ENCODE measurements around the gene MYRIP.

Gene MYRIP

DNA sequence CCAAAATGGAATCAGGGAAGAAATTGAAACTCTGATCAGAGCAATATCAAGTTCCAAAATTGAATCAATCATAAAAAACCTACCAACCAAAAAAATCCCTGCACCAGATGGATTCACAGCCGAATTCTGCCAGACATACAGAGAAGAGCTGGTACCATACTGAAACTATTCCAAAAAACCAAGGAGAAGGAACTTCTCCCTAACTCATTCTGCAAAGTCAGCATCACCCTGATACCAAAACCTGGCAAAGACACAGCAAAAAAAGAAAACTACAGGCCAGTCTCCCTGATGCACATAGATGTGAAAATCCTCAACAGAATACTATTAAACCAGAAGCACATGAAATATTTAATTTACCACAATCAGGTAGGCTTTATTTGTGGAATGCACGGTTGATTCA lies 118.1 kb downstream of the MYRIP start:
- Mint-ChIP-seq H3K27me3 (ENCODE audit: low read depth) (no peaks in the 10 kb centered on the region), H3K27ac (no peak overlapping the region), H3K4me3 (no peak overlapping the region), H3K4me1 (no peaks in the 10 kb centered on the region), H3K36me3 (ENCODE audit: low read depth) (no peaks in the 10 kb centered on the region), H3K9me3 (peaks cover 20% of the 10 kb centered on the region)
- TF ChIP-seq, protein P1, sequence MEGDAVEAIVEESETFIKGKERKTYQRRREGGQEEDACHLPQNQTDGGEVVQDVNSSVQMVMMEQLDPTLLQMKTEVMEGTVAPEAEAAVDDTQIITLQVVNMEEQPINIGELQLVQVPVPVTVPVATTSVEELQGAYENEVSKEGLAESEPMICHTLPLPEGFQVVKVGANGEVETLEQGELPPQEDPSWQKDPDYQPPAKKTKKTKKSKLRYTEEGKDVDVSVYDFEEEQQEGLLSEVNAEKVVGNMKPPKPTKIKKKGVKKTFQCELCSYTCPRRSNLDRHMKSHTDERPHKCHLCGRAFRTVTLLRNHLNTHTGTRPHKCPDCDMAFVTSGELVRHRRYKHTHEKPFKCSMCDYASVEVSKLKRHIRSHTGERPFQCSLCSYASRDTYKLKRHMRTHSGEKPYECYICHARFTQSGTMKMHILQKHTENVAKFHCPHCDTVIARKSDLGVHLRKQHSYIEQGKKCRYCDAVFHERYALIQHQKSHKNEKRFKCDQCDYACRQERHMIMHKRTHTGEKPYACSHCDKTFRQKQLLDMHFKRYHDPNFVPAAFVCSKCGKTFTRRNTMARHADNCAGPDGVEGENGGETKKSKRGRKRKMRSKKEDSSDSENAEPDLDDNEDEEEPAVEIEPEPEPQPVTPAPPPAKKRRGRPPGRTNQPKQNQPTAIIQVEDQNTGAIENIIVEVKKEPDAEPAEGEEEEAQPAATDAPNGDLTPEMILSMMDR (IDR thresholded peaks at IDR 0.05; ENCODE audit: unreplicated experiment in 3 of 3), result no peak

DNA sequence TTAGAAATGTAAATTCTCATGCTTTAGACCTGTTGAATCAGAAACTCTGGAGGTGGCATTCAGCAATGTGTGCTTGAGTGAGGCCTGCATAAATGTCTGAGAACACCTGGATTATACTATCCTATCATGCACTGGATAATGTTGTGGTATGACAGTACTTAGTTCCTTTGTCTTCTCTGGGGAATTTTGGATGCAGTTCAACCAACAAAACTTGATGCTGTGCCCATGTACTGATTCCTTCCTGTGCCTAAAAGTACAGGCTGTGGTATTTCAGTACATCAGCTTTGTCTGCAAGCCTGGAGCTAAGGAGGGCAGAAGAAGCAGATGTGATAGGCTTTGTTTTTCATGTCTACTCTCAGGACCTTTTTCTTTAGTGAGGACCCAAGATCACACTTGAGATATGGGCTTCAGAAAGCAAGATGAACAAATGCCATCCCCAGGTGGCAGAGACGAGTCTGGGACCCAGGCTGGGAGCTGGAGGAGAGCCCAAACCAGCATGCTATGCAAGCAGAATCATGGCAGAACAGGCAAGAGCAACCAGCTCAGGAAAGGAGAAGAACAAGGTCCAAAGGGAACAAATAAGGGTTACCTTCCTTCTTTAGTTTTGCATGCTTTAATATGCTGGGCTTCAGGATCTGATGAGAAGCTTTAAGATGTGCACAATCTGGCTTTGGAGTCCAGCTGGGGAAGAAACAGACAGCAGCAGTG lies 124.7 kb downstream of the MYRIP start:
- Mint-ChIP-seq H3K4me3 (no peak overlapping the region), H3K9me3 (no peaks in the 10 kb centered on the region), H3K36me3 (ENCODE audit: low read depth) (no peaks in the 10 kb centered on the region), H3K27me3 (ENCODE audit: low read depth) (no peaks in the 10 kb centered on the region), H3K4me1 (no peaks in the 10 kb centered on the region), H3K27ac (no peak overlapping the region)
- TF ChIP-seq, protein P1 (IDR thresholded peaks at IDR 0.05; ENCODE audit: unreplicated experiment in 3 of 3), result no peak

DNA sequence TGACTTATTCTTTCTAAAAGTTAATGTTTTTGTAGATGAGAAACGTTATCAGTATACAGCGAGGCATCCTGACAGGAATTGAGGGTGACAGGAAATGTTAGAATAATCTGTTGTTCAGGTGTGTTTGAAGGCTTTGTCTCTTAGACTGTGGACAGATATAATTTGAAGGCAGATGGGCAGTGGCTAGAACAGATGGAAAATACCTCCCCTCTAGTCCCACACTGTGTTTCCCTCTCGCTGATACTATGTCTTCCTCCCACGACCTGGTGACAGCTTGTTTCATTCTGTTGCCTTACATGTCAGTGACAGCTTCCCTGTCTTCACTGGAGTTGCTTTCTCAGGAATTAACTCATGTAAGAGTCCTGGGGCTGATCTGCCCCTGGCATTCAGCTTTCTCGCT lies 125.3 kb downstream of the MYRIP start:
- no peaks in the 10 kb centered on the region for H3K4me1 Mint-ChIP-seq
- no peaks in the 10 kb centered on the region for H3K27me3 Mint-ChIP-seq (ENCODE audit: low read depth)
- H3K36me3 Mint-ChIP-seq (ENCODE audit: low read depth), result no peaks in the 10 kb centered on the region
- H3K4me3 Mint-ChIP-seq, result no peak overlapping the region
- no peaks in the 10 kb centered on the region for H3K9me3 Mint-ChIP-seq
- TF ChIP-seq, protein P1 (IDR thresholded peaks at IDR 0.05; ENCODE audit: unreplicated experiment in 3 of 3), result no peak
- peak overlapping the region in 1 of 3 experiments; percentile 16 for H3K27ac Mint-ChIP-seq

DNA sequence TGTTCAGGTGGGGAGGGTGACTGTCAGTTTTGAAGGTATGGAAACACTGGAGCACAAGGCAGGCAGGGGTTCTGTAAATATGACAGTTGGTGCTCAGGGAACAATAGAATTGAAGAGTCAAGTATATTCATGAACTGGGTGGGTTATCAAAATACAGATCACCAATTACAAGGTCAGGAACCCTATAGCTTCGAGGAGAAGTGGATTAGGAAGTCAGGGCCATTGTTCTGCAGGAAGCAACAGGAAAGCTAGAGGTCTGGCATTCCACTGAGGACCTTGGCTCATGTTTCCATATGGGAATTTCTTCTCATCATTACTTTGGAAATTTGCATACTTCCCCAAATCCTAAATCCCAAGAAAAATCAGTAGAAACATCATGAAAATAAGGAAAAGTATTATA lies 125.9 kb downstream of the MYRIP start:
- TF ChIP-seq, protein P1 (IDR thresholded peaks at IDR 0.05; ENCODE audit: unreplicated experiment in 3 of 3), result no peak
- peak overlapping the region in 1 of 3 experiments; percentile 16 for H3K27ac Mint-ChIP-seq
- H3K9me3 Mint-ChIP-seq, result no peaks in the 10 kb centered on the region
- H3K4me3 Mint-ChIP-seq, result no peak overlapping the region
- no peaks in the 10 kb centered on the region for H3K36me3 Mint-ChIP-seq (ENCODE audit: low read depth)
- H3K4me1 Mint-ChIP-seq, result no peaks in the 10 kb centered on the region
- H3K27me3 Mint-ChIP-seq (ENCODE audit: low read depth), result no peaks in the 10 kb centered on the region

DNA sequence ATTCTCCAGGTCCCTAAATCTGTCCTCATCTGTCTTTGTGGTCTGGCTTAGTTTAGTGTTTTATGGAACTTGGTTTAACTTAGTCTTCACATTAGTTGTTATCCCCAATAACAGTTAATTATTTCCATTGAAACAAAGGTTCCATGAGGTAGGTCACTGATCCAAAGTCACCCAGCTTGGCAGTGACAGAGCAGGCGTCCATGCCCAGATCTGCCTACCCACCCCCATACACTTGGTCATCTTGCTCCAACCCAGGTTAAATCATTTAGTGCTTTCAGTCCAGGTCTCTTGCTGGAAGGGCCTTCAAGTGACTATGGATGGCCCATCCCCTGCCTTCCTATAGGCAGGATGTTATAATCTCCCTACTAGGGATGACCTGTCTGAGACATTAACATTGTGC lies 127.4 kb downstream of the MYRIP start:
- Mint-ChIP-seq H3K27me3 (ENCODE audit: low read depth) (no peaks in the 10 kb centered on the region), H3K9me3 (no peaks in the 10 kb centered on the region), H3K27ac (peak overlapping the region in 1 of 3 experiments; percentile 32), H3K36me3 (ENCODE audit: low read depth) (no peaks in the 10 kb centered on the region), H3K4me3 (no peak overlapping the region), H3K4me1 (no peaks in the 10 kb centered on the region)
- TF ChIP-seq, protein P1 (IDR thresholded peaks at IDR 0.05; ENCODE audit: unreplicated experiment in 3 of 3), result no peak

DNA sequence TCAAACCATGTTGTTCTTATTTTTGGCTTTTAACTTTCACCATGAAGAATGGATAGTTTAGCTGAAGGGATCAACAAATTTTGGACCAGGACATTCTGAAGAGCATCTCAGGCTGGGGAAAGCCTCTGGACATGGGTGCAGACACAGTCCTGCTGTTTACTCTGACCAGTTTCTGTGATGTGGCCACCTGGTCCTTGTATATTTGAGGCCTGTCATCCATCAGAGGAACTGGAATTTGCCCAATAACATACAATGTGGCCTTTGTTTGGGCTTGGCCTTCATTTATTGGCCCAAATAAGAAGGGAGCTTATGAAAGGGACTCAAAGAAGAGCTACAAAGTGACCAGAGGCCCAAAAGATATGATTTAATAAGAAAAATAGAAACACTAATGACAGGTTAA lies 127.9 kb downstream of the MYRIP start:
- Mint-ChIP-seq H3K27me3 (ENCODE audit: low read depth) (no peaks in the 10 kb centered on the region), H3K27ac (no peak overlapping the region), H3K9me3 (no peaks in the 10 kb centered on the region), H3K4me1 (no peaks in the 10 kb centered on the region), H3K4me3 (no peak overlapping the region), H3K36me3 (ENCODE audit: low read depth) (no peaks in the 10 kb centered on the region)
- TF ChIP-seq, protein P1 (IDR thresholded peaks at IDR 0.05; ENCODE audit: unreplicated experiment in 3 of 3), result no peak
